DND-41 (cell line): ENCODE results near the gene SECTM1.

ENCODE experiments used
- EZH2 ChIP-seq: IDR thresholded peaks from 3 replicates; pipeline ENCODE4 v1.6.1; 2012; ENCODE audit warnings: borderline replicate concordance, low read depth, mild to moderate bottlenecking, moderate library complexity, low read length, inconsistent platforms; ENCODE audit not compliant: severe bottlenecking
- TF ChIP-seq, protein P1 (sequence below): IDR thresholded peaks from 2 replicates; pipeline ENCODE4 v1.5.1; 2012; ENCODE audit warnings: borderline replicate concordance, low read length, moderate library complexity, mild to moderate bottlenecking; ENCODE audit not compliant: poor library complexity, severe bottlenecking; ENCODE audit errors: extremely low read depth

DNA sequence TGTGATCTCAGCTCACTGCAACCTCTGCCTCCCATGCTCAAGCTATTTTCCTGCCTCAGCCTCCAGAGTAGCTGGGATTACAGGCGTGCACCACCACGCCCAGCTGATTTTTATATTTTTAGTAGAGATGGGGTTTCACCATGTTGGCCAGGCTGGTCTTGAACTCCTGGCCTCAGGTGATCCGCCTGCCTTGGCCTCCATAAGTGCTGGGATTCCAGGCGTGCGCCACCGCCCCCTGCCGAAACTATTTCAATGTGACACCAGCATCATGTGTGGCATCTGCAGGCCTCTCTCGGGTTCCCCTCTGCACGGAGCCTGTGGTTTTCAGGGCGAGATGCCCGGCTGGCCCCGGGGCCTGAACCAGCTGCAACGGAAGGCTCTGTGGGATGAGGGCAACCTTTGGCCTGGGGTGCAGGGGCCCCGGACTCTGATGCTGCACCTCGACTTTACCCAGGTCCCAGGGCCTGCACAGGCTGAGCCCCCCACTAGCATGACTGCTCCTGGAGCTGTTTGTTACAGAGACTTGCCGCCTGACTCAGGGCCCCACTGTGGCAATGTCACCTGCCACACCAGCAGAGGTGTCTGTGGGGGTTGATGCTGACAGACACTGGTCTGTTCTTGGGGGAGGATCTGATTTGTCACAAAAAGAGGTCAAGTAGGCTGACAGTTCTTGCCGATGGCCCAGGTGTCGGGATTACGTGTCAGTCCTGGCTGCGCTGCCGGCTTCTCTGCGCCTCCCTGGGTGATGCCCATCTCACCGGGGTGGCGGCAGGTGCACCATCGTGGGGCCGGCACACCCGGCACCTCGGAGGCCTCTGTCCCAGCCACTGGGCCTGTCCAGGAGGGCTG lies 16.8 kb upstream of the SECTM1 start:
- TF ChIP-seq, protein P1, sequence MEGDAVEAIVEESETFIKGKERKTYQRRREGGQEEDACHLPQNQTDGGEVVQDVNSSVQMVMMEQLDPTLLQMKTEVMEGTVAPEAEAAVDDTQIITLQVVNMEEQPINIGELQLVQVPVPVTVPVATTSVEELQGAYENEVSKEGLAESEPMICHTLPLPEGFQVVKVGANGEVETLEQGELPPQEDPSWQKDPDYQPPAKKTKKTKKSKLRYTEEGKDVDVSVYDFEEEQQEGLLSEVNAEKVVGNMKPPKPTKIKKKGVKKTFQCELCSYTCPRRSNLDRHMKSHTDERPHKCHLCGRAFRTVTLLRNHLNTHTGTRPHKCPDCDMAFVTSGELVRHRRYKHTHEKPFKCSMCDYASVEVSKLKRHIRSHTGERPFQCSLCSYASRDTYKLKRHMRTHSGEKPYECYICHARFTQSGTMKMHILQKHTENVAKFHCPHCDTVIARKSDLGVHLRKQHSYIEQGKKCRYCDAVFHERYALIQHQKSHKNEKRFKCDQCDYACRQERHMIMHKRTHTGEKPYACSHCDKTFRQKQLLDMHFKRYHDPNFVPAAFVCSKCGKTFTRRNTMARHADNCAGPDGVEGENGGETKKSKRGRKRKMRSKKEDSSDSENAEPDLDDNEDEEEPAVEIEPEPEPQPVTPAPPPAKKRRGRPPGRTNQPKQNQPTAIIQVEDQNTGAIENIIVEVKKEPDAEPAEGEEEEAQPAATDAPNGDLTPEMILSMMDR = no peak
- no peak for TF ChIP-seq EZH2
